IPS-20b (cell line): ENCODE data around the gene EPS8L1.

Experiments
- H3K27ac ChIP-seq: one replicate; pipeline ENCODE4 v1.5.1; 2013; ENCODE audit warnings: low read length
- H3K27me3 ChIP-seq: 2 replicates; pipeline ENCODE4 v1.6.1; 2013; ENCODE audit warnings: mild to moderate bottlenecking, low read length, inconsistent platforms; ENCODE audit not compliant: insufficient read depth
- H3K36me3 ChIP-seq: 2 replicates; pipeline ENCODE4 v1.6.1; 2013; ENCODE audit warnings: low read depth, mild to moderate bottlenecking, inconsistent platforms, low read length, moderate library complexity; ENCODE audit not compliant: insufficient read depth
- H3K4me1 ChIP-seq: 2 replicates; pipeline ENCODE4 v1.6.1; 2013; ENCODE audit warnings: mild to moderate bottlenecking, control low read depth, inconsistent platforms, low read length, moderate library complexity; ENCODE audit not compliant: insufficient read depth
- H3K4me3 ChIP-seq: 2 replicates; pipeline ENCODE4 v1.5.1; 2013; ENCODE audit warnings: mild to moderate bottlenecking, low read length, inconsistent platforms
- H3K9ac ChIP-seq: 2 replicates; pipeline ENCODE4 v1.6.1; 2013; ENCODE audit warnings: low read depth, mild to moderate bottlenecking, inconsistent platforms, low read length, moderate library complexity
- H3K9me3 ChIP-seq: 2 replicates; pipeline ENCODE4 v1.6.1; 2013; ENCODE audit warnings: mild to moderate bottlenecking, low read depth, low read length, inconsistent platforms; ENCODE audit not compliant: insufficient read depth

EPS8L1 gene

DNA sequence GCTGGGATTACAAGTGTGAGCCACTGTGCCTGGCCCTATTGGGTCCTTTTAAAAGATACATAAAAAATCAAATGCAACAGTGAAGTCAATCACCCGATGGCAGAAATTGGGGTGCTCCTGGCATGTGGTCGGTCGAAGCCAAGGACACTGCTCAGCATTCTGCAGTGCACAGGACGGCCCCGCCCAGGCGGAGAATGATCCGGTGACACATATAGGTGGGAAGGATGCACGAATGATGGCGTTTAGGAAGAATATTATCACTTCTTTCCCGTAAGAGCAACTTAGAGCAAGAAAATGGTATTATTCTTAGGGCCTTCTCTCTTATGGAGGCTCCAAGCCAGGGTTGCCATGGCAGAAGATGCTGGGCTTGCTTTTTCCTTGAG is 34.4 kb upstream of the EPS8L1 start:
- Histone ChIP-seq H3K4me3 (no peak overlapping the region), H3K9ac (no peak overlapping the region), H3K4me1 (no peaks in the 10 kb centered on the region), H3K36me3 (peaks cover 34% of the 10 kb centered on the region), H3K27me3 (no peaks in the 10 kb centered on the region), H3K9me3 (no peaks in the 10 kb centered on the region), H3K27ac (no peak overlapping the region)

DNA sequence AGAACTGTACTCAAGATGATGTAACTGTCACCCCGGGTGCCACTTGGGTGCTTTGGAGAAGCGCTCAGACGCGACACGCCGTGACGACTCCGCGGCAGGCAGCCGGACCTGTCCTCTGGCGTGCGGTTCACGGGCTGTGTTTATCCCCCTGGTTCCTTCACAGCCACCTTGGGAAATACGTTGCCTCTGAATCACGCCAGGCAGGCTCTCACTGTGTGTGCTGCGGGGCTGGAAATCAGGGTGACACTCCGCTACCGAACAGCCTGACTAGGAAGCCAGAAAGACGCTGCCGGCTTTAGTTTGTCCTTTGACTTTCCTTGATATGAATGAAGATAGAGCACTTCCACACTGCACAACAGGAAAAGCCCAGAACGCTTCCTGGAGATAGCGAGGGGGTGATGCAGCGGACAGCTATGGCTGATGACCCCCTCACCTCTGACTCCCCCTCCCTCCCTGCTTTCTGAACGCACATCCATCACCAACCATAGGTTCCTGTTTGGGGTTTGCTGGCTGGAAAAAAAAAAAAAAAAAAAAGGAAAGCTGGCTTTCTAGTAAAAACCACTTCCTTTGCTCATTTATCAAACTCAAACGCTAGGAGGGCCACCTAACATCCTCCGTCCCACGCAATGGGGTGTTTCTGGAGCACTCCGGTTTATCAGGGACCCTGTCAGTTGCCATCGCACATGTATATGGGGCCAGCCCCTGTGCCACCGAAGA is 33.9 kb upstream of the EPS8L1 start:
- H3K4me1 ChIP-seq: no peaks in the 10 kb centered on the region
- no peaks in the 10 kb centered on the region for H3K9me3 ChIP-seq
- H3K27ac ChIP-seq: no peak overlapping the region
- no peaks in the 10 kb centered on the region for H3K27me3 ChIP-seq
- H3K36me3 ChIP-seq: peaks cover 38% of the 10 kb centered on the region
- H3K9ac ChIP-seq: no peak overlapping the region
- no peak overlapping the region for H3K4me3 ChIP-seq

DNA sequence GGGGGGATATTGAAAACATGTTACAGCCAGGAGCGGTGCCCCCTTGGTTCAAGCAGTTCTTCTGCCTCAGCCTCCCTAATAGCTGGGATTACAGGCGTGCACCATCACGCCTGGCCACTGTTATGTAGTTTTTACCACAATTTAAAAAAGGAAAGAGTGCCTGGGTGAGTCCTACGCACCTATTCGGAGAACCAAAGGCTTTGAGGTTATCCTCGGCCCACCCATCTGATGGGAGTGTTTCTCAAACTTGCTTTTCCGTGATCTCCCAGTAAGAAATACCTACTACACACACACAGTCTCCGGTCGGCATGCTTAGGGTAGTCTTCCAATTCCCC is 33.4 kb upstream of the EPS8L1 start:
- H3K36me3 ChIP-seq: peaks cover 43% of the 10 kb centered on the region
- no peaks in the 10 kb centered on the region for H3K9me3 ChIP-seq
- H3K4me1 ChIP-seq: no peaks in the 10 kb centered on the region
- H3K27ac ChIP-seq: no peak overlapping the region
- no peak overlapping the region for H3K4me3 ChIP-seq
- no peaks in the 10 kb centered on the region for H3K27me3 ChIP-seq
- no peak overlapping the region; the same call in 1 of the 2 replicates for H3K9ac ChIP-seq

DNA sequence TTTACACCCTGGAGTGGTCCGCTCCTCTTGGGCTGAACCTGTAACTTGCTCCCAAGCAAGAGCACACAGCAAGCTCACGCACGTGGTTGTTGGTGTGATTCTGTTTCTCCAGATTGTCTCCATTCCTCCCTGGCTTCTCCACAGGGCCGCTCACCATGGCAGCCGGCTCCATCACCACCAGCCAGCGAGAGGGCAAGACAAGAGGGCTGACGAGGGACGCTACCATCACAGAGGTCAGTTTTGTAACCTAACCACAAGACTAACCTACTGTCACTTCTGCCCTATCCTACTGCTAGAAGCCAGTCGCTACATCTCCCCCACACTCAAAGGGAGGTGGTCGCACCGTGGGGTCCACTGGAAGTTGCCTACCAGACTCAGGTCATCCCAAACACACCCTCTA is 33.0 kb upstream of the EPS8L1 start:
- no peaks in the 10 kb centered on the region for H3K9me3 ChIP-seq
- H3K4me3 ChIP-seq: no peak overlapping the region
- no peaks in the 10 kb centered on the region for H3K27me3 ChIP-seq
- H3K27ac ChIP-seq: no peak overlapping the region
- no peaks in the 10 kb centered on the region for H3K4me1 ChIP-seq
- peaks cover 47% of the 10 kb centered on the region for H3K36me3 ChIP-seq
- no peak overlapping the region for H3K9ac ChIP-seq

DNA sequence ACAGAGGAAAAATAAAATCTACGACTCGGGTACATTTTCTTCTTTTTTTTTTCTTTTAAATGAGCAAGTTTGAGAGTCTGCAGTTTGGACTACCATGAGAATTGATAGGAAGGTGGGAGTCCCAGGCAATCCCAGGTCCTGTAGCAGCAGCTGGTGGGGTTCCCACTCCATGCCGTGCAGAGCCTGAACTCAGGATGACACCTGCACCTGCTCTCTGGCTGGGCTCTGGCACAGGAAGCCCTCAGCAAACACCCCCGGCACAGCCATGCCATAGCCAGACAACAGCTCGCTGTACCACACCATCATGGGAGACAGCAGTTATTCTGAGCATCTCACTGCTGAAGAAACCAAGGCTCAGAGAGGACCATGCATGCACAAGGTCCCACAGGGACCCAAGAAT is 31.4 kb upstream of the EPS8L1 start:
- no peak overlapping the region for H3K9ac ChIP-seq
- H3K36me3 ChIP-seq: peaks cover 61% of the 10 kb centered on the region
- no peak overlapping the region for H3K4me3 ChIP-seq
- H3K9me3 ChIP-seq: no peaks in the 10 kb centered on the region
- H3K4me1 ChIP-seq: no peaks in the 10 kb centered on the region
- no peak overlapping the region for H3K27ac ChIP-seq
- no peaks in the 10 kb centered on the region for H3K27me3 ChIP-seq

DNA sequence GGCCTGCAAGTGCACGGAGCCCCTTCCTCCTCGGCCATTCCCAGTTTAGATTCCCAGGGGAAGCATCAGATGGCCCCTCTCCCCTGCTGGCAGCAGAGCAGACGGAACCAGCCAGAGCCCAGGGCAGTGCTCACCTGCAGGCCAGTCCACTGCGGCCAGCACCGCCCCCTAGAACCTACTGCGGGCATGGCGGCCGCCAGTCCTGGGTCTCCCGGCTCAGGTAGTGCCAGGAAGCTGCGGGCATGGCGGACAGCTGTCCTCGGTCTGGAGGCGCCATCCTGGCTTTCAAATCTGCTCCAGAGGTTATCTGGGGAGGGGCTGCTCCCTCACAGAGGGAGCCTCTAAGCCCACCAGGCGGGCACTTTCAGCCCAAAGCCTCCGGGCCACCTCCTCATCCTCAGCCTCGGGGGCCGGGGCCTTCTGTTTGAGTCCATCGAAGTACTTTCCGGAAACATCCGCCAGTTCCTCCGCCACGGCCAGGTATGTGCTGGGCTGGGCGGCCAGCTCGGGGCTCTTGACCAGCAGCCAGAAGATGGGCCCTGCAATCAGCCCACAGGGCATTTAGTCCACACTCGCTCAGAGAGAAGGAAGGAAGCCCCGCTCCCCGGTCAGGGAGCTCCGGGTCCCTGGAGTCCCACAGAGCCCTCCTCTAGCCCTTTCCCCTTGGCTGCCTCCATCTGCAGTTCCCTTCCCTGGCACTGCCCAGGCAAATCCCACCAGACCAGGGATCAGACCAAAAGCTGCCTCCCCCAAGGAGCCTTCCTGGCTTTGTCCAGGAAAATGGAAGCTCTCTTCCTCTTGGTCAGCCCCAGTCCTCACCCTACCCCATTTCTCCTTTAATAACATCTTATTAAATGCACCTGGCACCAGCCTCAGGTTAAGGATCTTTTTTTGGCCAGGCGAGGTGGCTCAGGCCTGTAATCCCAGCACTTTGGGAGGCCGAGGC is 30.6 kb upstream of the EPS8L1 start:
- Histone ChIP-seq H3K4me1 (no peaks in the 10 kb centered on the region), H3K27ac (no peak overlapping the region), H3K27me3 (no peaks in the 10 kb centered on the region), H3K9ac (no peak overlapping the region), H3K4me3 (no peak overlapping the region), H3K9me3 (no peaks in the 10 kb centered on the region), H3K36me3 (peaks cover 62% of the 10 kb centered on the region)

DNA sequence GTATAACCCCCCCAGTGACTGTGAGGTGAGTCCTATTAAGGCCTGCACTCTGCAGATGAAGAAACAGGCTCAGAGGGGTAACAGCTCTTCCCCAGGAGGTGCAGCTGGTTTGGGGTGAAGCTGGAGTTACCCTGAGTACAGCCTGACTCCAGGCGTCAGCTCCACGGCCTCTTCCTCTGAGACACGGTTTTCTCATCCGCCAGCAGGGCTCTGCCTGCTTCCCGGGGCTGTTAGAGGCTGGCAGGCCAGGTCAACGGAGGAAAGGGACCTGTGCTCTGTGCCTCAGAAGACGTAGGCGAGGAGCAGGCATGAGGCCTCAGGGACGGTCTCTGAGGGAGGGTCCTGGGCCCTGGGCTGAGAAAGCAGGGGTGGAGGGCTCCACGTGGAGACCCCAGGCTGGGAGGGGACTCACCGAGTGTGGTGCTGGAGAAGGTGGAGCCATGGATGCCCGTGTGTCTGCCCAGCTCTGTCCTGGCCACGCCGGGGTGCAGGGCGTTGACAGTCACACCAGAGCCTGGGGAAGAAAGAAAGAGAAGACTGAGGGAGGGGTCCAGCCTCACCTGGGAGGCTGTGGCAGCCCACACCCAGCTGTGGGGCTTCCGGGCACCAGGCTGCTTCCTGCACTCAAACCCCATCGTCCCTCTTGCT is 28.6 kb upstream of the EPS8L1 start:
- no peak overlapping the region for H3K4me3 ChIP-seq
- H3K36me3 ChIP-seq: peaks cover 67% of the 10 kb centered on the region
- H3K4me1 ChIP-seq: no peaks in the 10 kb centered on the region
- H3K27ac ChIP-seq: no peak overlapping the region
- H3K27me3 ChIP-seq: no peaks in the 10 kb centered on the region
- H3K9ac ChIP-seq: no peak overlapping the region
- no peaks in the 10 kb centered on the region for H3K9me3 ChIP-seq

DNA sequence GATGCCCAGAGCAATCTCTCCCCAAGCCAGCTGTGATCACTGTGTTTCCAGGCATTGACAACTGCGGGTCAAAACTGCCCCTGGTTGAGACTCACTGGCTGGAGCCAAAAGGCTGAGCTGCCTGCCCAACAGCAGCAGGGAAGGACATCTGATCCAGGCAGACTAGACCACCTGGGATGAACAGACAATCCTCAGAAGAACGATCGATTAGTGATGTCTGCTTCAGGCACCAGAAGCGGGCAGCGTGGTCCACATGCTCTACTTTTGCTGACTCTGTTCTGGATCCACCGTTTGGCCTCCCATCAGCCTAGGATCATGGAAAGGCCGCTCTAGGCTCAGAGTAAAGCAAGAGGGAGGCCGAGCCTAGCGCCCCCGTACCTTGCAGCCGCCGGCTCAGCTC is 27.7 kb upstream of the EPS8L1 start:
- Histone ChIP-seq H3K4me3 (no peak overlapping the region), H3K27me3 (no peaks in the 10 kb centered on the region), H3K9me3 (no peaks in the 10 kb centered on the region), H3K9ac (no peak overlapping the region), H3K27ac (no peak overlapping the region), H3K4me1 (no peaks in the 10 kb centered on the region), H3K36me3 (peaks cover 60% of the 10 kb centered on the region)

DNA sequence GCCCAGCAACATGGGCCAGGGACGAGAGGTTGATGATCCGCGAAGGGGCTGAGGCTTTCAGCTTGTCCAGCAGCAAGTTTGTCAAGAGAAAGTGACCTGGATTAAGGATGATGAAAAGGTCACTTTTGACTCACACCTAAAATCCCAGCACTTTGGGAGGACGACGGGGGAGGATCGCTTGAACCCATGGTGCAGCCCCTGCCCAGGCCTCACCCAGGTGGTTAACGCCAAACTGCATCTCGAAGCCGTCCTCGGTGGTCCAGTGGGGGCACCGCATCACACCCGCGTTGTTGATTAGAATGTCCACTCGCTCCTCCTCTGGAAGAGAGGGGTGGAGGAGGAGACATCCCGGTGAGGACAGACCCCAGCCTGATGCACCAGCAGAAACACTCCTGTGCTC is 27.2 kb upstream of the EPS8L1 start:
- no peak overlapping the region for H3K4me3 ChIP-seq
- H3K4me1 ChIP-seq: no peaks in the 10 kb centered on the region
- H3K9ac ChIP-seq: no peak overlapping the region
- no peak overlapping the region for H3K27ac ChIP-seq
- no peaks in the 10 kb centered on the region for H3K27me3 ChIP-seq
- peaks cover 60% of the 10 kb centered on the region for H3K36me3 ChIP-seq
- no peaks in the 10 kb centered on the region for H3K9me3 ChIP-seq

DNA sequence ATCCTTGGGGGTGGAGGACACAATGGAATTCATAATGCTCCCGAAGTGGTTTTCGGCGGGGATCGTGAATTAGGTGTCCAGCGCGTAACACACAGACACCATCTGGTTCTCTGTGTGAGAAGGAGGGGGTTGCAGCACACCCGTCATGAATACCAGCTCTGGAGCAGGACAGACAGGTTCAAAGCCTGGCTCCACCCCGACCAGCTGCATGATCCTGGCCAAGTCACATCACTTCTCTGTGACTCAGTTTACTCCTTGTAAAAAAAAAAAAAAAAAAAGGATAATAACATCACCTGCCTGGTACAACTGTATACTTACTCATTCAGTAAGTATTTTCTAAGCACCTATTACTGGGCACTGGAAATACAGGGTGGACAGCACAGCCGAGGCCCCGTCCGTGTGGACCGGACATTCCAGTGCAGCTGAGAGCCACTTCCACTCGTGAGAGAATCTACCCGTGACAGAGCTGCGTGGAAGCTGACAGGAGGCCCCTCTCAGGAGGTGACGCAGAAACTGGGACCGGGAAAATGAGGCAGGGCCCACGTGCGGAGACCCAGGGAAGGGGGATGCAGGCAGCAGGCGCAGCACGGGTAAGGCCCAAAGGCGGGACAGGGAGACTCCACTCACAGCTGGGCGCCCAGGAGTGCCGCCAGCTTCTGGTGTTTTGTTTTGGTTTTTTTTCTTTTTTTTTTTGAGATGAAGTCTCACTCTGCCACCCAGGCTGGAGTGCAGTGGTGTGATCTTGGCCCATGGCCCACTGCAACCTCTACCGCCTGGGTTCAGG is 24.7 kb upstream of the EPS8L1 start:
- no peaks in the 10 kb centered on the region for H3K9me3 ChIP-seq
- no peaks in the 10 kb centered on the region for H3K27me3 ChIP-seq
- no peak overlapping the region for H3K4me3 ChIP-seq
- H3K27ac ChIP-seq: no peak overlapping the region
- no peaks in the 10 kb centered on the region for H3K4me1 ChIP-seq
- no peak overlapping the region for H3K9ac ChIP-seq
- H3K36me3 ChIP-seq: peaks cover 66% of the 10 kb centered on the region

DNA sequence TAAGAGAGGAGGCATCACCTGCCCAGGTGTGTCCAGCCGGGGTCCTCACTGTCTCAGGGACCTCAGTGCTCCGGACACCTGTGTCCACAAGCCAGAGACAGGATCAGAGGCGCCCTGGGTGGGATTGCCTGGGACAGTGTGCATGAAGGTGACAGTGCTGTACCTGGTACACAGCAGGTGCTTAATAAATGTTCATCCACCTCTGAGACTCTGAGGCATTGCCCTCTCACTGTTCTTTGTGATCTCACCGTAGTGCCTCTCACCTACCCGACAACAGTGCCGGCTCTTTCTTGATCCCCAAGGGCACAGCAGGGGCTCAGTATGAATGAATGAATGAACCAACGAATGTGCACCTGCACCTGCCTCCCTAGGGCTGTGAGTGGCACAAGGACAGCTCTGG is 21.9 kb upstream of the EPS8L1 start:
- no peak overlapping the region for H3K27ac ChIP-seq
- H3K36me3 ChIP-seq: peaks cover 67% of the 10 kb centered on the region
- H3K9me3 ChIP-seq: no peaks in the 10 kb centered on the region
- no peaks in the 10 kb centered on the region for H3K4me1 ChIP-seq
- H3K27me3 ChIP-seq: no peaks in the 10 kb centered on the region
- H3K9ac ChIP-seq: no peak overlapping the region
- H3K4me3 ChIP-seq: no peak overlapping the region
